Heart left ventricle (tissue), 13 donors: ENCODE results near the gene RBMS2.

Experiments used
- POLR2A ChIP-seq, 2 donors: fragments of 450-650 bp; IDR thresholded peaks; one replicate each; pipeline ENCODE4 v1.6.1; 2017; ENCODE audit warnings: antibody characterized with exemption in 2 of 2, mild to moderate bottlenecking in 2 of 2, moderate library complexity in 2 of 2
- TF ChIP-seq, protein P1 (sequence below), 12 donors: fragments of 200-600 bp; sonication (generic) in 4 of 12; IDR thresholded peaks; one replicate each; pipeline versions ENCODE4 v1.5.0 to v1.8.0; 2018 to 2022; ENCODE audit warnings: antibody characterized with exemption in 12 of 12, mild to moderate bottlenecking in 5 of 12
- donor health status: ischemic (EF 13 %, LVEDD 7.1; RV severe dilation, severe dysfunction).
- donor health status: DM: no; HTN: yes; CAD: no.
- donor health status: DM: no; HTN: no; CAD: no.
- donor health status: ischemic (EF 25% LVEDD 6.9; RV normal size, moderate dysfunction).
- donor health status: ischemic (EF 25% LVEDD 5.7; RV mildly dilated, moderate dysfunction).
- donor health status: ischemic (EF 35%, LVEDD 5.7; RV mildly dilated, moderate dysfunction).
- donor health status: nonischemic (EF 11% LVEDD 7.7; RV severe dilation, severe dysfunction).
- donor health status: DM: yes; HTN: yes; CAD: no.
- donor health status: PGD.
- donor health status: ischemic (EF 29% LVEDD 5.4; RV normal size, mild dysfunction).
- donor health status: nonischemic (EF 23%, LVEDD 6.1; RV moderate dilation, normal function).

DNA sequence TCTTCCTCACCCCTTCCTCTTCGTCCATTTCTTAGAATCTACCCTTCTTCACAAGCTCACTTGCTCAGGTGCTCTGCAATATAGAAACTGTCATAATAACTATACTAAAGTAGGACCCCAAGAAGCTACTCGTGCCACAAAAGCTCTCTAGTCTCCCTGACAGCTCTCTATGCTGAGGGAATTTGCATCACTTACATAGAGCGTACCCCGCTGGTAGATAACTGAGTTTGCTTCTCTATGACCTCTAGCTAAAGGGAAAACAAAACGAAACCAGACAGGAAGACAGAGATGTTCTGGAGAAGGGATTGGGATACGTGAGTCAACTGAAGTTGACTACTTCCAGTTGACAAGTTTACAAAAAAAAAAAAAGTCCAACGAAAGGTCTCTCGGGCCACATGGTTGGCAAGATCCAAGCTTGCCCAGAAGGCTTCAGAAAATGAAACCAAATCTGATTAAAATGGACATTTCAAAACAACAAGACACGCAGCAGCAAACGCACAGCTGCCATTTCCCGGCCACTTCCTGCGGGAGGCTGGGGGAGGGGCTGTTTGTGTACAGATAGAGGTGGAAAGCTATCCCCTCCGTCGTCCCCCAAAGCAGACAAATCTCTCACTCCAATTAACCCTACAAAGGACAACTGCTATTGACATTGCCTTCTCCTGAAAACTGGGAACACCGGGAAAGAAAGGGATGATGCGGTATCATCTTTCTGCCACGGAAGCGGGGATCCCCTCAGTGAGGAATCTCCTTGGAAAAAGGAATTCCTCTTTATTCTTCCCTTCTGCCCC lies 107.2 kb downstream of the RBMS2 start:
- TF ChIP-seq, protein P1, sequence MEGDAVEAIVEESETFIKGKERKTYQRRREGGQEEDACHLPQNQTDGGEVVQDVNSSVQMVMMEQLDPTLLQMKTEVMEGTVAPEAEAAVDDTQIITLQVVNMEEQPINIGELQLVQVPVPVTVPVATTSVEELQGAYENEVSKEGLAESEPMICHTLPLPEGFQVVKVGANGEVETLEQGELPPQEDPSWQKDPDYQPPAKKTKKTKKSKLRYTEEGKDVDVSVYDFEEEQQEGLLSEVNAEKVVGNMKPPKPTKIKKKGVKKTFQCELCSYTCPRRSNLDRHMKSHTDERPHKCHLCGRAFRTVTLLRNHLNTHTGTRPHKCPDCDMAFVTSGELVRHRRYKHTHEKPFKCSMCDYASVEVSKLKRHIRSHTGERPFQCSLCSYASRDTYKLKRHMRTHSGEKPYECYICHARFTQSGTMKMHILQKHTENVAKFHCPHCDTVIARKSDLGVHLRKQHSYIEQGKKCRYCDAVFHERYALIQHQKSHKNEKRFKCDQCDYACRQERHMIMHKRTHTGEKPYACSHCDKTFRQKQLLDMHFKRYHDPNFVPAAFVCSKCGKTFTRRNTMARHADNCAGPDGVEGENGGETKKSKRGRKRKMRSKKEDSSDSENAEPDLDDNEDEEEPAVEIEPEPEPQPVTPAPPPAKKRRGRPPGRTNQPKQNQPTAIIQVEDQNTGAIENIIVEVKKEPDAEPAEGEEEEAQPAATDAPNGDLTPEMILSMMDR (IDR thresholded peaks at IDR 0.05): no peak
- no peak for TF ChIP-seq POLR2A (IDR thresholded peaks at IDR 0.05)
